WERI-Rb-1 (cell line): ENCODE results near the gene JUNB.
"Not testable (repeated sequence)": the region's sequence is repeated elsewhere in the genome, so short reads cannot be mapped to it uniquely, and the experiment has no call there.

Experiments used
- DNase-seq: peaks from one replicate; pipeline ENCODE4 v3.0.0-alpha.2; 2020
- H3K27ac ChIP-seq: fragments of 250-450 bp; sonication (Bioruptor Pico); 2 replicates; pipeline ENCODE4 v1.5.1; 2020; ENCODE audit warnings: mild to moderate bottlenecking, moderate library complexity
- H3K27me3 ChIP-seq: fragments of 250-450 bp; sonication (Bioruptor Pico); 2 replicates; pipeline ENCODE4 v1.5.1; 2021; ENCODE audit warnings: mild to moderate bottlenecking, low read depth, moderate library complexity; ENCODE audit not compliant: insufficient read depth, severe bottlenecking
- H3K36me3 ChIP-seq: fragments of 250-450 bp; sonication (Bioruptor Pico); 2 replicates; pipeline ENCODE4 v1.5.1; 2020; ENCODE audit warnings: mild to moderate bottlenecking, moderate library complexity
- H3K4me3 ChIP-seq: 2 replicates; pipeline ENCODE4 v1.5.1; 2011; ENCODE audit warnings: low read depth, mild to moderate bottlenecking, control low read depth, low read length
- H3K9me3 ChIP-seq: fragments of 250-450 bp; sonication (Bioruptor Pico); 2 replicates; pipeline ENCODE4 v1.5.1; 2021; ENCODE audit warnings: mild to moderate bottlenecking, moderate library complexity; ENCODE audit not compliant: severe bottlenecking
- CTCF ChIP-seq: IDR thresholded peaks from 2 replicates; pipeline ENCODE4 v1.5.1; 2011; ENCODE audit warnings: low read depth, mild to moderate bottlenecking, control low read depth, inconsistent platforms, low read length

JUNB gene

GRCh38 chr19:12801466-12802266, 10.4 kb downstream of the JUNB start, which contains the start of the genes PRDX2 and THSD8:
TSS of gene PRDX2 (minus strand) at chr19:12801800. CDS start at chr19:12801261, 539 bp downstream.
TSS of gene THSD8 (plus strand) at chr19:12802069. CDS start at chr19:12802072, 3 bp downstream.
- Histone ChIP-seq H3K4me3 (peak within 1 kb of the TSS; percentile 86), H3K27ac (peak within 1 kb of the TSS; percentile 92), H3K36me3 (peaks cover 42% of the 10 kb centered on the region), H3K27me3 (no peaks in the 10 kb centered on the region), H3K9me3 (no peaks in the 10 kb centered on the region)
- TF ChIP-seq CTCF = 0 out of 2 replicates have a peak, but pooled peaks have one; percentile 2
- DNase-seq = peak; percentile 82

- H3K4me3 ChIP-seq = peak overlapping the region; percentile 86
- no peak for TF ChIP-seq CTCF
- H3K27ac ChIP-seq = peak overlapping the region; percentile 92
- DNase-seq = no peak
- H3K27me3 ChIP-seq = no peaks in the 10 kb centered on the region
- H3K36me3 ChIP-seq = peaks cover 41% of the 10 kb centered on the region
- H3K9me3 ChIP-seq = no peaks in the 10 kb centered on the region
Observed at GRCh38 chr19:12802267-12803106, 11.2 kb downstream of the JUNB start.

- no peaks in the 10 kb centered on the region for H3K27me3 ChIP-seq
- H3K4me3 ChIP-seq = no peak overlapping the region
- TF ChIP-seq CTCF = no peak
- H3K27ac ChIP-seq = no peak overlapping the region
- DNase-seq = no peak
- H3K36me3 ChIP-seq = peaks cover 45% of the 10 kb centered on the region
- no peaks in the 10 kb centered on the region for H3K9me3 ChIP-seq
Observed at GRCh38 chr19:12804051-12804450, 12.8 kb downstream of the JUNB start.

- no peaks in the 10 kb centered on the region for H3K9me3 ChIP-seq
- peak; percentile 91 for DNase-seq
- peaks cover 45% of the 10 kb centered on the region for H3K36me3 ChIP-seq
- no peaks in the 10 kb centered on the region for H3K27me3 ChIP-seq
- TF ChIP-seq CTCF = 0 out of 2 replicates have a peak, but pooled peaks have one; percentile 1
- H3K27ac ChIP-seq = peak within 1 kb of the TSS; percentile 90
- H3K4me3 ChIP-seq = peak within 1 kb of the TSS; percentile 62
Observed at GRCh38 chr19:12806242-12807081, 15.2 kb downstream of the JUNB start, which contains the start of gene RNASEH2A. TSS of gene RNASEH2A (plus strand) at chr19:12806584. CDS start at chr19:12806674, 90 bp downstream.

GRCh38 chr19:12815088-12815487, 23.8 kb downstream of the JUNB start:
- Histone ChIP-seq H3K9me3 (no peaks in the 10 kb centered on the region), H3K27me3 (no peaks in the 10 kb centered on the region), H3K4me3 (no peak overlapping the region), H3K27ac (no peak overlapping the region), H3K36me3 (peaks cover 66% of the 10 kb centered on the region)
- no peak for TF ChIP-seq CTCF
- no peak for DNase-seq

GRCh38 chr19:12817188-12817587, 25.9 kb downstream of the JUNB start:
- not testable (repeated sequence) for H3K27ac ChIP-seq, H3K9me3 ChIP-seq, DNase-seq, H3K4me3 ChIP-seq, H3K27me3 ChIP-seq
- H3K36me3 ChIP-seq = peaks cover 55% of the 10 kb centered on the region

GRCh38 chr19:12817810-12818209, 26.5 kb downstream of the JUNB start:
- not testable (repeated sequence) for H3K4me3 ChIP-seq

More at GRCh38 chr19:12817810-12818209, 26.5 kb downstream of the JUNB start:
- H3K27ac ChIP-seq, H3K27me3 ChIP-seq, H3K9me3 ChIP-seq, DNase-seq: not testable (repeated sequence)
- H3K36me3 ChIP-seq = peaks cover 49% of the 10 kb centered on the region
